WI38 (cell line): Measurements from ENCODE around the gene GPX4.

Experiments used
- H3K4me3 ChIP-seq: 2 replicates; pipeline ENCODE4 v1.5.1; 2011; ENCODE audit warnings: low read depth, mild to moderate bottlenecking, control low read depth, low read length
- TF ChIP-seq, protein P1 (sequence below): IDR thresholded peaks from 2 replicates; pipeline ENCODE4 v1.5.1; 2012; ENCODE audit warnings: low read depth, mild to moderate bottlenecking, control low read depth, low read length

The GPX4 gene

DNA sequence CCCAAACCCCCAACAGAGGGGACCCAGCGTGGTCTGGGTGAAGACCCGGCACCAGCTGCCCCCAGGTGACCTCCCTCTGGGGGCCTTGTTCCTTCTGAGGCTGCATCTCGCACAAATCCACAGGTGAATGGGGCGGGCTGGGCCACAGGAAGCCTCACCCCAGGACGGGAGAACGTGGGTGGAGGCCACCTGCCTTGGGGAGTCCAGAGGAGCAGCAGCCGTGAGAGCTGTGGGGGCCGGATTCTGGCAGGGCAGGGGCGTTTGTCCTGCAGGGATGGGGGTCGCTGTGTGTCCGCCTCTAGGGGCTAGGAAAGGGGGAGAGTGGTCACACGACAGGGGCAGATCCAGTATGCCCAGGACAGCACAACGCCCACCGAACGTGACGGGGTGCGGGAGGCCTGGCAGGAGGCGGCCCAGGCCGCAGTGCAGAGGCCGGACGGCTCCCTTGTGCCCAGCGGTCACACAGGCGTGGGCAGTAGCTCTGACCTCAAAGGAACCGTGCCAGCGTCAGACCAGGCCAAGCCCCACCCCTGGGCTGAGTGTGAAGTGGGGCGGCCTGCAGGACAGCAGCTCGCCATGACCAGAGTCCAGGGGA, 15.3 kb upstream of the GPX4 start:
- H3K4me3 ChIP-seq, result no peak overlapping the region
- TF ChIP-seq, protein P1, sequence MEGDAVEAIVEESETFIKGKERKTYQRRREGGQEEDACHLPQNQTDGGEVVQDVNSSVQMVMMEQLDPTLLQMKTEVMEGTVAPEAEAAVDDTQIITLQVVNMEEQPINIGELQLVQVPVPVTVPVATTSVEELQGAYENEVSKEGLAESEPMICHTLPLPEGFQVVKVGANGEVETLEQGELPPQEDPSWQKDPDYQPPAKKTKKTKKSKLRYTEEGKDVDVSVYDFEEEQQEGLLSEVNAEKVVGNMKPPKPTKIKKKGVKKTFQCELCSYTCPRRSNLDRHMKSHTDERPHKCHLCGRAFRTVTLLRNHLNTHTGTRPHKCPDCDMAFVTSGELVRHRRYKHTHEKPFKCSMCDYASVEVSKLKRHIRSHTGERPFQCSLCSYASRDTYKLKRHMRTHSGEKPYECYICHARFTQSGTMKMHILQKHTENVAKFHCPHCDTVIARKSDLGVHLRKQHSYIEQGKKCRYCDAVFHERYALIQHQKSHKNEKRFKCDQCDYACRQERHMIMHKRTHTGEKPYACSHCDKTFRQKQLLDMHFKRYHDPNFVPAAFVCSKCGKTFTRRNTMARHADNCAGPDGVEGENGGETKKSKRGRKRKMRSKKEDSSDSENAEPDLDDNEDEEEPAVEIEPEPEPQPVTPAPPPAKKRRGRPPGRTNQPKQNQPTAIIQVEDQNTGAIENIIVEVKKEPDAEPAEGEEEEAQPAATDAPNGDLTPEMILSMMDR, result no peak

DNA sequence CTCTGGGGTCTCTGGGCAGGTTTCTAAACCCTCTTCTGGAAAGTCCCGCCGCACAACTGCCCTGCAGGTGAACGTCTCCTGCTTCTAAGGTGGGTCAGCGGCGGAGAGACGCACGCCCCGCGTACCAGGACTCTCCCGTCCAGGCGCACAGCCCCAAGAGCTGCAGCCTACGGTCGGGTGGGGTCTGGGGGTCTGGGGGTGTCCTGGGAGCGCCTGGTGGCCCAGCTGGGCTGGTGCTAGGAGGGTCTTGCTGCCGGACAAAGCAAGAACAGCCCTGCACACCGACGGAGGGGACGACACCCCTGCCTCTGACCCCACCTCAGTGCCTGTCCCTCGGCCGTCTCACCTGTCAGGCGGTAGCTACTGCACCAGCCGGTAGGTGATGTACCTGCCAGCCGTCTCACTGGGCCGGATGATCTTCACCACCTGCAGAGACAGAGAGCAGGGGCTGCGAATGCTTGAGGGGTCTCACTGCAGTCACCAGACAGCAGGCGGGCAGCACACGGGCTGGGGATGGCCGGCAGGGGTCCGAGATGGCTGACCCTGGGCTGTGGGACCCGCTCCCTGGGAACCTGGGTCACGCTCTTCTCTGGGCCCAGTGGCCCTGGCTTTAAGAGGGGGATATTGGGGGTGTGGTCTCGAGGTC, 14.5 kb upstream of the GPX4 start:
- no peak overlapping the region for H3K4me3 ChIP-seq
- TF ChIP-seq, protein P1, result no peak

DNA sequence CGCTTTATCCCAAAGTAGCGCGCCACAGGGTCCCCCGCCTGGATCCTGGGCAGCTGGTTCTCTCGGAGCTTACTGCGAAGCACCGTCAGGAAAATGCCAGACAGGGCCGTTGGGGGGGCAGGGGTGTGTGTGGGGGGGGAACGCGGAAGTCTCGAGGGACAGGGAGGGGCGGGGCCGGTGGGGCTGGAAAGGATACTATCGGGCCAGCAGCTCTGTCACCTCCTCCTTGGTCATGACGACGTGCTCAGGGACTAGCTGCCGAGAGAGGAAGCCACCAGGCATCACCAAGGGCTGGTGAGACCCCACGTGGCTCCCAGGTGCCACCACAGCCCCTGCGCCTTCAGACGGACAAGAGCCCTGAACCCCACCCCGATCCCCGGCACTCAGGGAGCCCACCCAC, 13.9 kb upstream of the GPX4 start:
- TF ChIP-seq, protein P1, result no peak
- no peak overlapping the region for H3K4me3 ChIP-seq

DNA sequence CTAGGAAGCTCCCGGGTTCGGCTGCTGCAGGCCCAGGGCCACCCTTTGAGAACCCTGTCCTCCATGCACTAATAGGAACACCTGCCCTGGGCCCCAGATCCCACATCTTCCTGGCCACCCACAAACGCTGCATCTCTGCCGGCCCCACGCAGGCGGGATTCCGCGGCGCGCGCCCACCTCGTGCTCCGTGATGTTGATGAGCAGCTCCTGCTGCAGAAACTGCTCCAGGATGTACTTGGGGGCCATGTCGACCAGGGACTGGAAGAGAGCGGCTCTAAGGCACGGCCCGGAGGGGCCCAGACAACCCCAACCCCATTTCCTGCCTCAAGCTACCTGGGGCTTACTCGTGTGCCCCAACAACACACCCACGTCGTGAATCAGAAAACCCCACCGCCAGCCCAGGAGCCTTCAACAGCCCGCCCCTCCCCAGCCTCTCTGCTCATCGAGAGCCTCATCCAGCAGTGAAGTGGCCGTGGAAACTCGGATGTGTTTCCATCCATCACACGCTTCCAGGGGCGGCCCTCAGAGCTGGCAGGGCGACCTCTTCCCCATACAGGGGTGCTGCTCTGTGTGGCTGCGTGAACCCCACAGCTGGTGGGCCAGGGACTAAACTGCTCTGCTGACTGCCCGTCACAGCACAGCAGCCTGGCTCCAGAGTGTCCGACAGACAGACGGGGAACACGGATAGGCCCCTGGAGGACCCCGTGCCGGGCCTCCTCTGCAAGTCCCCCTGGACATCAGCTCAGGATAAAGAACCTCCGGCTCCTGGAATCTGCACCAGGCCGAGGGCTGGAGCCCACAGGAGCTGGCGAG, 12.9 kb upstream of the GPX4 start:
- TF ChIP-seq, protein P1, result no peak
- no peak overlapping the region for H3K4me3 ChIP-seq

GRCh38 chr19:1091544-1092175, 12.1 kb upstream of the GPX4 start:
- TF ChIP-seq, protein P1, result no peak
- no peak overlapping the region for H3K4me3 ChIP-seq

GRCh38 chr19:1093330-1093729, 10.5 kb upstream of the GPX4 start:
- TF ChIP-seq, protein P1, result no peak
- no peak overlapping the region; the same call in 1 of the 2 replicates for H3K4me3 ChIP-seq
